K562 (cell line): ENCODE measurements around the gene MRPL40. TPM values are rescaled to one million over a fixed set of nuclear protein-coding genes. Genes with fewer than 3 reads are reported as not detected.

Experiments used
- ATAC-seq: fragments of 200-7000 bp; cut with Tn5 transposase; 3 replicates; pipeline ENCODE4 v1.9.1; 2020; ENCODE audit warnings: moderate library complexity
- BruUV-seq: library from RNA; stranded (reverse); fragments of 400-500 nt; replicated peaks from 2 replicates; lab custom pipeline; 2021; lab: Mats Ljungman, UMichigan
- CTCF ChIA-PET: fragments of 300-600 bp; formaldehyde crosslinking; extraction: SDS; loops from one replicate; lab custom pipeline; 2021; ENCODE audit warnings: low intra/inter-chr PET ratio; lab: Yijun Ruan, JAX
- POLR2A ChIA-PET: fragments of 300-600, 350-650 bp; sonication (Branson Sonifier 250); formaldehyde crosslinking; extraction: SDS; loops from one replicate; lab custom pipeline; 2021; ENCODE audit warnings: antibody characterized with exemption, inconsistent platforms; lab: Yijun Ruan, JAX
- DNase-seq, 4 experiments: peaks; one replicate each; pipeline versions ENCODE4 v3.0.0 to v3.0.0-alpha.2; 2011 to 2018; ENCODE audit warnings: low spot score in 3 of 4, mixed read lengths in 3 of 4; ENCODE audit errors: extremely low read depth in 1 of 4
- FAIRE-seq: peaks from 2 replicates; lab custom pipeline; 2011; peaks lifted over from hg19 to GRCh38; lab: Jason Lieb, UNC
- H2AFZ ChIP-seq: 2 replicates; pipeline ENCODE4 v1.6.0; 2011; ENCODE audit warnings: low read depth, low read length, control low read depth, inconsistent platforms
- H3K27ac ChIP-seq: fragments of 200-600 bp; 3 replicates; pipeline ENCODE4 v1.8.0; 2011; ENCODE audit warnings: low read depth, mild to moderate bottlenecking, control low read depth, inconsistent platforms, low read length, moderate library complexity, mixed read lengths; ENCODE audit errors: extremely low read depth
- H3K27me3 ChIP-seq, 2 experiments: fragments of 300-600 bp in 1 of 2; 2 replicates in 1 of 2; 3 replicates in 1 of 2; pipeline versions ENCODE4 v1.6.0 to v1.8.0; 2011; ENCODE audit warnings: inconsistent platforms in 2 of 2, low read length in 2 of 2, mild to moderate bottlenecking in 1 of 2, mixed read lengths in 1 of 2, moderate library complexity in 1 of 2; ENCODE audit not compliant: control insufficient read depth in 2 of 2, insufficient read depth in 2 of 2
- H3K36me3 ChIP-seq: fragments of 300-600 bp; 3 replicates; pipeline ENCODE4 v1.8.0; 2011; ENCODE audit warnings: mild to moderate bottlenecking, low read length, inconsistent platforms; ENCODE audit not compliant: control insufficient read depth, insufficient read depth
- H3K4me1 ChIP-seq, 2 experiments: fragments of 200-600 bp in 1 of 2; replicated peaks in 1 of 2; 2 replicates in 1 of 2; 3 replicates in 1 of 2; pipeline versions ENCODE4 v1.5.1 to v1.8.0; 2011; ENCODE audit warnings: inconsistent platforms in 2 of 2, low read length in 2 of 2, mild to moderate bottlenecking in 1 of 2, mixed read lengths in 1 of 2, moderate library complexity in 1 of 2; ENCODE audit not compliant: control insufficient read depth in 2 of 2, insufficient read depth in 2 of 2
- H3K4me2 ChIP-seq: 2 replicates; pipeline ENCODE4 v1.6.1; 2011; ENCODE audit warnings: low read length, control low read depth, inconsistent platforms, mixed read lengths; ENCODE audit not compliant: insufficient read depth
- H3K4me3 ChIP-seq: fragments of 200-600 bp; sonication (generic), shearing (Covaris generic); 2 replicates; pipeline ENCODE4 v1.5.1; 2016; ENCODE audit warnings: control low read depth, inconsistent platforms
- H3K79me2 ChIP-seq: fragments of 200-600 bp; 3 replicates; pipeline ENCODE4 v1.8.0; 2011; ENCODE audit warnings: low read length, inconsistent platforms; ENCODE audit not compliant: control insufficient read depth, insufficient read depth
- H3K9ac ChIP-seq, 2 experiments: 2 replicates each; pipeline versions ENCODE4 v1.6.0 to v1.6.1; 2011; ENCODE audit warnings: low read depth in 2 of 2, low read length in 2 of 2, control low read depth in 1 of 2, inconsistent platforms in 1 of 2, mild to moderate bottlenecking in 1 of 2, mixed read lengths in 1 of 2; ENCODE audit not compliant: insufficient read depth in 1 of 2
- H3K9me1 ChIP-seq: one replicate; pipeline ENCODE4 v1.6.0; 2011; ENCODE audit warnings: inconsistent platforms, mild to moderate bottlenecking, low read length, moderate library complexity; ENCODE audit not compliant: control insufficient read depth, insufficient read depth
- H3K9me3 ChIP-seq: replicated peaks from 2 replicates; pipeline ENCODE4 v1.5.1; 2011; ENCODE audit warnings: low read depth, low read length, inconsistent platforms; ENCODE audit not compliant: control insufficient read depth, insufficient read depth
- H4K20me1 ChIP-seq: replicated peaks from 2 replicates; pipeline ENCODE4 v1.6.1; 2011; ENCODE audit warnings: low read length, inconsistent platforms, mixed read lengths; ENCODE audit not compliant: control insufficient read depth, insufficient read depth
- CBX3 ChIP-seq, 2 experiments: IDR thresholded peaks; 1 replicate in 1 of 2; 2 replicates in 1 of 2; pipeline ENCODE4 v1.6.1; 2012; ENCODE audit warnings: inconsistent platforms in 2 of 2, low read length in 2 of 2, borderline replicate concordance in 1 of 2, control low read depth in 1 of 2
- ELF4 ChIP-seq: fragments of 450-650 bp; formaldehyde crosslinking; IDR thresholded peaks from 2 replicates; pipeline ENCODE4 v1.4.0; 2022; ENCODE audit warnings: missing genetic modification characterization
- ESRRB ChIP-seq: fragments of 250-450 bp; sonication (Bioruptor Pico); IDR thresholded peaks from 2 replicates; pipeline ENCODE4 v1.5.0; 2020; ENCODE audit warnings: mild to moderate bottlenecking, moderate library complexity, borderline replicate concordance
- GABPB2 ChIP-seq: fragments of 250-450 bp; sonication (Bioruptor Pico); conservative IDR thresholded peaks from 2 replicates; pipeline ENCODE4 v1.5.1; 2021; ENCODE audit warnings: mild to moderate bottlenecking
- HBP1 ChIP-seq: fragments of 450-650 bp; formaldehyde crosslinking; IDR thresholded peaks from 2 replicates; pipeline ENCODE4 v1.4.0; 2022; ENCODE audit warnings: missing genetic modification characterization
- IFI16 ChIP-seq: fragments of 250-450 bp; sonication (Bioruptor Pico); IDR thresholded peaks from 2 replicates; pipeline ENCODE4 v2.1.2; 2022; ENCODE audit warnings: mild to moderate bottlenecking, inconsistent platforms
- OTX1 ChIP-seq: fragments of 450-650 bp; formaldehyde crosslinking; IDR thresholded peaks from 2 replicates; pipeline ENCODE4 v1.4.0; 2022; ENCODE audit warnings: mild to moderate bottlenecking
- TCF15 ChIP-seq: fragments of 250-450 bp; sonication (Bioruptor Pico); IDR thresholded peaks from 2 replicates; pipeline ENCODE4 v1.8.0; 2022; ENCODE audit warnings: moderate library complexity, mild to moderate bottlenecking, inconsistent platforms
- THRB ChIP-seq: fragments of 450-650 bp; formaldehyde crosslinking; conservative IDR thresholded peaks from 2 replicates; pipeline ENCODE4 v1.4.0; 2022; ENCODE audit warnings: mild to moderate bottlenecking, missing genetic modification characterization
- ZBTB26 ChIP-seq: fragments of 450-650 bp; formaldehyde crosslinking; IDR thresholded peaks from 2 replicates; pipeline ENCODE4 v1.4.0; 2022; ENCODE audit warnings: missing genetic modification characterization
- ZNF3 ChIP-seq: fragments of 250-450 bp; sonication (Bioruptor Pico); IDR thresholded peaks from 2 replicates; pipeline ENCODE4 v1.5.0; 2021; ENCODE audit warnings: mild to moderate bottlenecking, moderate library complexity
- ZNF347 ChIP-seq: fragments of 450-650 bp; formaldehyde crosslinking; IDR thresholded peaks from 2 replicates; pipeline ENCODE4 v1.4.0; 2020; ENCODE audit warnings: low read depth, mild to moderate bottlenecking, moderate library complexity
- WGBS: fragments of 100-300 bp; shearing (Covaris generic); methylation state at CpG from one replicate; pipeline ENCODE4 v1.1.6; 2016; ENCODE audit warnings: low coverage, mixed read lengths; ENCODE audit not compliant: insufficient coverage; ENCODE audit errors: missing lambda C conversion rate; 5-methylcytosine and 5-hydroxymethylcytosine counted together
- in situ Hi-C: fragments of 300-500 bp; cut with MboI; formaldehyde crosslinking; loops from 4 replicates; pipeline ENCODE4 v1.15.0; 2018; ENCODE audit warnings: inconsistent platforms, mixed read lengths
- intact Hi-C: fragments of 100-400 bp; cut with micrococcal nuclease; formaldehyde crosslinking; loops from 2 replicates; pipeline ENCODE4 v1.14.2; 2022
- polyA plus RNA-seq, 8 experiments: library from polyadenylated mRNA; depleted of rRNA in 4 of 8; stranded (reverse) in 5 of 8; unstranded in 3 of 8; fragments of >200 nt; fragmentation: Nextera tagmentation in 2 of 8; fragmentation: Illumina TruSeq in 1 of 8; extraction: Ambion mirVana in 2 of 8; extraction: Trizol in 1 of 8; gene quantifications; 2 replicates each; pipeline versions ENCODE4 v1.2.1 to v1.2.3, GENCODE V29; 2011 to 2014; ENCODE audit warnings: inconsistent platforms in 1 of 8, missing spikeins in 1 of 8
- total RNA-seq, 7 experiments: library from RNA; depleted of rRNA in 6 of 7; stranded (reverse); fragments of >200 nt in 6 of 7; fragmentation: Illumina TruSeq in 2 of 7; extraction: Trizol in 2 of 7; gene quantifications; 2 replicates each; pipeline versions ENCODE4 v1.2.1 to v1.2.3, GENCODE V29; 2011 to 2021; ENCODE audit warnings: low replicate concordance in 1 of 7

MRPL40 gene
- total and polyA plus RNA-seq, 9 of the 15 experiments (the other 6 are each of a cell fraction or from before 2014, with no cell fraction given), result 132 to 652 (median 208) TPM

GRCh38 chr22:19400881-19401280 lies 31.5 kb upstream of the MRPL40 start:
- H3K9me3 ChIP-seq, result no peaks in the 10 kb centered on the region
- H3K79me2 ChIP-seq, result peaks cover 6% of the 10 kb centered on the region; the same call in 2 of the 3 replicates
- H3K9ac ChIP-seq, result 0 out of 4 replicates have a peak overlapping the region, but pooled peaks of 1 of the 2 experiments have one; percentile 5
- POLR2A ChIA-PET, result interaction anchor here (0.5 to 15.8 kb wide), 8 partner anchors 8 to 221 kb away, joined by 3 to 245 read pairs (median 3); partner anchors contain the start of genes HIRA and MRPL40
- intact Hi-C loops, result no loop called here
- peaks cover 8% of the 10 kb centered on the region for H3K9me1 ChIP-seq
- CTCF ChIA-PET, result no interaction called here
- in situ Hi-C loops, result no loop called here
- no peak overlapping the region for H3K27ac ChIP-seq
- ATAC-seq, result no peak
- H3K4me2 ChIP-seq, result no peak overlapping the region
- no peak for FAIRE-seq
- DNase-seq, result no peak
- no peak overlapping the region for H3K4me3 ChIP-seq
- 93% methylated on average over 6 of the region's 6 CpGs for whole genome bisulfite sequencing
- peaks cover 34 to 39% of the 10 kb centered on the region in 2 experiments for H3K4me1 ChIP-seq
- H2AFZ ChIP-seq, result no peak overlapping the region
- TF ChIP-seq IFI16 (CRISPR knock-in tag) (peak; percentile 16; the same call in 1 of the 2 replicates), ZNF3 (CRISPR knock-in tag) (no peak), TCF15 (peak; percentile 58; the same call in 1 of the 2 replicates), OTX1 (CRISPR knock-in tag) (peak; percentile 70; the same call in 1 of the 2 replicates), ELF4 (CRISPR knock-in tag) (0 out of 2 replicates have a peak, but pooled peaks have one; percentile 49), ESRRB (CRISPR knock-in tag) (no peak), CBX3 (IDR thresholded peaks at IDR 0.05; ENCODE audit: borderline replicate concordance in 1 of 2, low read length in 2 of 2) (peak in 1 of 2 experiments; percentile 33; a peak in 1 of 3 replicates), THRB (CRISPR knock-in tag) (peak; percentile 80; the same call in 1 of the 2 replicates), GABPB2 (0 out of 2 replicates have a peak, but pooled peaks have one; percentile 34), ZNF347 (no peak), HBP1 (CRISPR knock-in tag) (0 out of 2 replicates have a peak, but pooled peaks have one; percentile 52), ZBTB26 (CRISPR knock-in tag) (peak; percentile 90; the same call in 1 of the 2 replicates)
- BruUV-seq, result no TSS peak
- peaks cover 92% of the 10 kb centered on the region for H3K36me3 ChIP-seq
- 0 out of 2 replicates have a peak, but pooled peaks cover 5% of the 10 kb centered on the region for H4K20me1 ChIP-seq
- no peaks in the 10 kb centered on the region for H3K27me3 ChIP-seq
